Measurements from ENCODE around the gene BLNK. TPM values are rescaled to one million over a fixed set of nuclear protein-coding genes. Genes with fewer than 3 reads are reported as not detected.

BLNK gene
- total and polyA plus RNA-seq, 2 donors from 2014 or later, result 28.5 to 38.8 TPM

DNA sequence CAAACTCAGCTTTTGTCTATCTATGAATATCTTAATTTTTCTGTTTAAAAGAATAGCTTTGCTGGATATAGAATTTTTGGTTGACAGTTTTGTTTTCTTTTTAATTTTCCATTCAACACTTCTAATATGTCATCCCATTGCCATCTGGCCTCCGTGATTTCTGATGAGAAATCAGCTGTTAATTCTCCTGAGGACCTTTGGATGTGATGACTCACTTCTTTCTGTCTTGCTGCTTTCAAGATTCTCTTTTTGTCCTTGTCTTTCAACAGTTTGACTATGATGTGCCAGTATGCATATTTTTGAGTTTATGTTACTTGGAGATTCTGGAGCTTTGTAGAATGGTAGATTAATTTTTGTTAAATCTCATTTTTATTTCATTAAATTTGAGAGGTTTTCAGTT is 102.8 kb downstream of the BLNK start:
- DNase-seq (no peak), FAIRE-seq (no peak)
- Histone ChIP-seq H3K4me3 (ENCODE audit: low read length in 3 of 3) (no peak overlapping the region), H3K36me3 (ENCODE audit: control insufficient read depth in 2 of 3, insufficient read depth in 3 of 3, low read length in 3 of 3) (no peaks in the 10 kb centered on the region), H3K9me3 (ENCODE audit: control insufficient read depth in 2 of 3, insufficient read depth in 1 of 3, low read length in 3 of 3) (peaks cover 0 to 17% (median 3%) of the 10 kb centered on the region in 3 donors), H3K4me1 (ENCODE audit: control insufficient read depth in 2 of 3, insufficient read depth in 2 of 3, low read depth in 1 of 3, low read length in 3 of 3) (no peaks in the 10 kb centered on the region), H3K27ac (ENCODE audit: low read depth in 2 of 2, low read length in 2 of 2) (no peak overlapping the region), H3K27me3 (ENCODE audit: control insufficient read depth, insufficient read depth, low read length) (no peaks in the 10 kb centered on the region), H3K9ac (ENCODE audit: low read length in 3 of 3) (no peak overlapping the region)
- intact Hi-C loops (cut with DNase I), result no loop called here
- TF ChIP-seq, protein P1, sequence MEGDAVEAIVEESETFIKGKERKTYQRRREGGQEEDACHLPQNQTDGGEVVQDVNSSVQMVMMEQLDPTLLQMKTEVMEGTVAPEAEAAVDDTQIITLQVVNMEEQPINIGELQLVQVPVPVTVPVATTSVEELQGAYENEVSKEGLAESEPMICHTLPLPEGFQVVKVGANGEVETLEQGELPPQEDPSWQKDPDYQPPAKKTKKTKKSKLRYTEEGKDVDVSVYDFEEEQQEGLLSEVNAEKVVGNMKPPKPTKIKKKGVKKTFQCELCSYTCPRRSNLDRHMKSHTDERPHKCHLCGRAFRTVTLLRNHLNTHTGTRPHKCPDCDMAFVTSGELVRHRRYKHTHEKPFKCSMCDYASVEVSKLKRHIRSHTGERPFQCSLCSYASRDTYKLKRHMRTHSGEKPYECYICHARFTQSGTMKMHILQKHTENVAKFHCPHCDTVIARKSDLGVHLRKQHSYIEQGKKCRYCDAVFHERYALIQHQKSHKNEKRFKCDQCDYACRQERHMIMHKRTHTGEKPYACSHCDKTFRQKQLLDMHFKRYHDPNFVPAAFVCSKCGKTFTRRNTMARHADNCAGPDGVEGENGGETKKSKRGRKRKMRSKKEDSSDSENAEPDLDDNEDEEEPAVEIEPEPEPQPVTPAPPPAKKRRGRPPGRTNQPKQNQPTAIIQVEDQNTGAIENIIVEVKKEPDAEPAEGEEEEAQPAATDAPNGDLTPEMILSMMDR (IDR thresholded peaks at IDR 0.05; ENCODE audit: borderline replicate concordance, extremely low read depth, insufficient read depth), result no peak

DNA sequence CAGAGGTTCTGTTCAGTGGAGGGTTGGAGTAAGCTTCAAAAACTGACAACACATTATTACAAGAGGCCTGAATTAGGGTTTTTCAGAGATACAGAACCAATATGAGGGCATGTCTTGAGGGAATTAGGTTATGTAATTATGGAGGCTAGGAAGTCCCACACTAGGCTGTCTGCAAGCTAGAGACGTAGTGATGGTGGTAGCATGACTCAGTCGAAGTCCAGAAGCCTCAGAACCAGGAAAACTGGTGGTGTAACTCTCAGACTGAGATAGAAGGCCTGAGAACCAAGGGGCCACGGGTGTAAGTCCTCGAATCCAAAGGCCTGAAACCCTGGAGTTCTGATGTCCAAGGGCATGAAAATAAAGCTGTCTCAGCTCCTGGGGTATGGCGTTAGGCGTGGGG is 105.6 kb downstream of the BLNK start:
- TF ChIP-seq, protein P1 (IDR thresholded peaks at IDR 0.05; ENCODE audit: borderline replicate concordance, extremely low read depth, insufficient read depth), result no peak
- peaks cover 0 to 17% (median 0%) of the 10 kb centered on the region in 3 donors for H3K9me3 ChIP-seq (ENCODE audit: control insufficient read depth in 2 of 3, insufficient read depth in 1 of 3, low read length in 3 of 3)
- no peaks in the 10 kb centered on the region for H3K27me3 ChIP-seq (ENCODE audit: control insufficient read depth, insufficient read depth, low read length)
- intact Hi-C loops (cut with DNase I), result no loop called here
- no peak overlapping the region for H3K27ac ChIP-seq (ENCODE audit: low read depth in 2 of 2, low read length in 2 of 2)
- FAIRE-seq (no peak), DNase-seq (no peak)
- no peak overlapping the region for H3K4me3 ChIP-seq (ENCODE audit: low read length in 3 of 3)
- no peaks in the 10 kb centered on the region for H3K36me3 ChIP-seq (ENCODE audit: control insufficient read depth in 2 of 3, insufficient read depth in 3 of 3, low read length in 3 of 3)
- no peaks in the 10 kb centered on the region for H3K4me1 ChIP-seq (ENCODE audit: control insufficient read depth in 2 of 3, insufficient read depth in 2 of 3, low read depth in 1 of 3, low read length in 3 of 3)
- H3K9ac ChIP-seq (ENCODE audit: low read length in 3 of 3), result no peak overlapping the region

DNA sequence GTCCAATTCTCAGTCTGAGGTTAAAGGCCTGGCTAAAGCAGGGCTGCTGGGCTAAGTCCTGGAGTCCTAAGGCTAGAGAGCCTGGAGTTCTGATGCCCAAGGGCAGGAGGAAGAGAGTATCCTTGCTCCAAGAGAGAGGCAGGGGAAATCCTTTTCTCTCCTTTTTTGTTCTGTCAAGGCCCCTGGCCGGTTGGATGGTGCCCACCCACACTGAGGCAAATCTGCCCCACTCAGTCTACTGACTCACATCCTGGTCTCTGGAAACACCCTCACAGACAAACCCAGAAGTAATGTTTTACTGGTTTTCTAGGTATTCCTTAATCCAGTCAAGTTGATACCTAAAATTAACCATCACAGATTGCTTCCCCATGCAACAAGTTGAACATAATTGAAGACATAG is 118.3 kb downstream of the BLNK start:
- DNase-seq, result no peak
- no peak overlapping the region for H3K27ac ChIP-seq (ENCODE audit: low read depth in 2 of 2, low read length in 2 of 2)
- no peak overlapping the region for H3K4me3 ChIP-seq (ENCODE audit: low read length in 3 of 3)
- H3K9ac ChIP-seq (ENCODE audit: low read length in 3 of 3), result no peak overlapping the region
- no peak for FAIRE-seq
- no peaks in the 10 kb centered on the region for H3K9me3 ChIP-seq (ENCODE audit: control insufficient read depth in 2 of 3, insufficient read depth in 1 of 3, low read length in 3 of 3)
- TF ChIP-seq, protein P1 (IDR thresholded peaks at IDR 0.05; ENCODE audit: borderline replicate concordance, extremely low read depth, insufficient read depth), result no peak
- no peaks in the 10 kb centered on the region for H3K4me1 ChIP-seq (ENCODE audit: control insufficient read depth in 2 of 3, insufficient read depth in 2 of 3, low read depth in 1 of 3, low read length in 3 of 3)
- intact Hi-C loops (cut with DNase I), result no loop called here
- H3K27me3 ChIP-seq (ENCODE audit: control insufficient read depth, insufficient read depth, low read length), result no peaks in the 10 kb centered on the region
- peaks cover 24 to 55% (median 37%) of the 10 kb centered on the region in 3 donors for H3K36me3 ChIP-seq (ENCODE audit: control insufficient read depth in 2 of 3, insufficient read depth in 3 of 3, low read length in 3 of 3)

DNA sequence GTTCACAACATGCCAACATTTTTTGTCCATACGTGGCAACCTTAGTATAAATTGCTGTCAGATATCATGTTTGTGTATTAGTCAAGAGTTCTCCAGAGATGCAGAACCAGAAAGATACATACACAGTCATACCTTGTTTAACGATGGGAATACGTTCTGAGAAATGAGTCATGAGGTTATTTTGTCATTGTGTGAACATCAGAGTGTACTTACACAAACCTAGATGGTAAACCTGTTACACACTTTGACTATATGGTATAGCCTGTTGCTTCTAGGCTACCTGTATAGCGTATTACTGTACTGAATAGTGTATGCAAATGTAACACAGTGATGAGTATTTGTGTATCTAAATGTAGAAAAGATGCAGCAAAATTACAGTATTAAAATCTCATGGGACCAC is 118.9 kb downstream of the BLNK start:
- intact Hi-C loops (cut with DNase I), result no loop called here

More for the DNA sequence above, 118.9 kb downstream of the BLNK start:
- no peak overlapping the region for H3K9ac ChIP-seq (ENCODE audit: low read length in 3 of 3)
- no peak overlapping the region for H3K4me3 ChIP-seq (ENCODE audit: low read length in 3 of 3)
- DNase-seq, result no peak
- H3K27me3 ChIP-seq (ENCODE audit: control insufficient read depth, insufficient read depth, low read length), result no peaks in the 10 kb centered on the region
- TF ChIP-seq, protein P1 (IDR thresholded peaks at IDR 0.05; ENCODE audit: borderline replicate concordance, extremely low read depth, insufficient read depth), result no peak
- H3K9me3 ChIP-seq (ENCODE audit: control insufficient read depth in 2 of 3, insufficient read depth in 1 of 3, low read length in 3 of 3), result no peaks in the 10 kb centered on the region
- FAIRE-seq, result no peak
- no peak overlapping the region for H3K27ac ChIP-seq (ENCODE audit: low read depth in 2 of 2, low read length in 2 of 2)
- no peaks in the 10 kb centered on the region for H3K4me1 ChIP-seq (ENCODE audit: control insufficient read depth in 2 of 3, insufficient read depth in 2 of 3, low read depth in 1 of 3, low read length in 3 of 3)
- peaks cover 19 to 48% (median 34%) of the 10 kb centered on the region in 3 donors for H3K36me3 ChIP-seq (ENCODE audit: control insufficient read depth in 2 of 3, insufficient read depth in 3 of 3, low read length in 3 of 3)
